K562 (cell line): Measurements from ENCODE around the gene MYL5. TPM values are rescaled to one million over a fixed set of nuclear protein-coding genes. Genes with fewer than 3 reads are reported as not detected.

ENCODE experiments used
- BRF1 ChIP-seq: IDR thresholded peaks from 3 replicates; pipeline ENCODE4 v1.6.1; 2011; ENCODE audit warnings: borderline replicate concordance, mild to moderate bottlenecking; ENCODE audit not compliant: insufficient read length; ENCODE audit errors: extremely low read depth
- CBFB ChIP-seq: sonication (generic); formaldehyde crosslinking; IDR thresholded peaks from 2 replicates; pipeline ENCODE4 v1.4.0; 2020; ENCODE audit warnings: mild to moderate bottlenecking, missing genetic modification reagents
- FOSL1 ChIP-seq: fragments of 200-800 bp; sonication (Bioruptor generic); conservative IDR thresholded peaks from 2 replicates; pipeline ENCODE4 v1.6.1; 2016; ENCODE audit warnings: missing genetic modification characterization, missing compliant biosample characterization
- HCFC1 ChIP-seq: IDR thresholded peaks from 2 replicates; pipeline ENCODE4 v1.6.1; 2012; ENCODE audit warnings: low read depth, low read length, improper control_type of control experiment
- HDAC6 ChIP-seq: IDR thresholded peaks from 2 replicates; pipeline ENCODE4 v1.6.1; 2012; ENCODE audit warnings: low read depth, mild to moderate bottlenecking, control low read depth, inconsistent platforms, low read length, moderate library complexity
- MAFG ChIP-seq: fragments of 450-650 bp; conservative IDR thresholded peaks from 2 replicates; pipeline ENCODE4 v1.6.1; 2016; ENCODE audit warnings: missing genetic modification characterization, missing compliant biosample characterization
- MIER1 ChIP-seq: fragments of 450-650 bp; IDR thresholded peaks from 2 replicates; pipeline ENCODE4 v1.6.1; 2016; ENCODE audit warnings: antibody characterized with exemption, mild to moderate bottlenecking, low read depth
- PPARD ChIP-seq: fragments of 250-450 bp; sonication (Bioruptor Pico); IDR thresholded peaks from 2 replicates; pipeline ENCODE4 v1.8.0; 2022; ENCODE audit warnings: inconsistent platforms, mild to moderate bottlenecking, moderate library complexity
- PRPF4 ChIP-seq: fragments of 200-400 bp; formaldehyde crosslinking; IDR thresholded peaks from one replicate; pipeline ENCODE4 v1.6.1; 2017; ENCODE audit warnings: low read length, low read depth, mild to moderate bottlenecking; ENCODE audit not compliant: insufficient read depth, poor library complexity, severe bottlenecking
- RBFOX2 ChIP-seq: fragments of 200-400 bp; formaldehyde crosslinking; IDR thresholded peaks from 2 replicates; pipeline ENCODE4 v1.6.1; 2017; ENCODE audit warnings: low read depth, mild to moderate bottlenecking, low read length, moderate library complexity
- RBM39 ChIP-seq: fragments of 200-400 bp; formaldehyde crosslinking; optimal IDR thresholded peaks from 2 replicates; pipeline ENCODE3; 2018; ENCODE audit warnings: low read depth, low read length
- SIRT6 ChIP-seq: IDR thresholded peaks from one replicate; pipeline ENCODE4 v1.6.1; 2012; ENCODE audit warnings: low read depth, mild to moderate bottlenecking, control low read depth, inconsistent platforms, low read length, moderate library complexity
- SMC3 ChIP-seq: conservative IDR thresholded peaks from 2 replicates; pipeline ENCODE4 v1.6.1; 2011; ENCODE audit warnings: low read depth, low read length, improper control_type of control experiment; ENCODE audit not compliant: insufficient read depth
- YY1 ChIP-seq, 3 experiments: IDR thresholded peaks; 2 replicates each; pipeline ENCODE4 v1.6.1; 2011; ENCODE audit warnings: low read length in 2 of 3, mild to moderate bottlenecking in 2 of 3, moderate library complexity in 2 of 3, borderline replicate concordance in 1 of 3, control low read depth in 1 of 3, low read depth in 1 of 3; ENCODE audit not compliant: insufficient read depth in 3 of 3, insufficient replicate concordance in 2 of 3, control insufficient read depth in 1 of 3, insufficient read length in 1 of 3; ENCODE audit errors: extremely low read depth in 1 of 3
- ZFP1 ChIP-seq: fragments of 450-650 bp; formaldehyde crosslinking; IDR thresholded peaks from 2 replicates; pipeline ENCODE4 v1.4.0; 2020; ENCODE audit warnings: mild to moderate bottlenecking, mixed read lengths
- polyA plus RNA-seq, 8 experiments: library from polyadenylated mRNA; depleted of rRNA in 4 of 8; stranded (reverse) in 5 of 8; unstranded in 3 of 8; fragments of >200 nt; fragmentation: Nextera tagmentation in 2 of 8; fragmentation: Illumina TruSeq in 1 of 8; extraction: Ambion mirVana in 2 of 8; extraction: Trizol in 1 of 8; gene quantifications; 2 replicates each; pipeline versions ENCODE4 v1.2.1 to v1.2.3, GENCODE V29; 2011 to 2014; ENCODE audit warnings: inconsistent platforms in 1 of 8, missing spikeins in 1 of 8
- total RNA-seq, 7 experiments: library from RNA; depleted of rRNA in 6 of 7; stranded (reverse); fragments of >200 nt in 6 of 7; fragmentation: Illumina TruSeq in 2 of 7; extraction: Trizol in 2 of 7; gene quantifications; 2 replicates each; pipeline versions ENCODE4 v1.2.1 to v1.2.3, GENCODE V29; 2011 to 2021; ENCODE audit warnings: low replicate concordance in 1 of 7
- TF ChIP-seq, protein P1 (sequence below): fragments of 450-650 bp; IDR thresholded peaks from 2 replicates; pipeline ENCODE4 v1.7.1; 2018; ENCODE audit warnings: mild to moderate bottlenecking, low read depth; ENCODE audit not compliant: partially characterized antibody
- TF ChIP-seq, protein P2 (sequence below): fragments of 250-450 bp; sonication (Bioruptor Pico); IDR thresholded peaks from 2 replicates; pipeline ENCODE4 v1.5.0; 2021; ENCODE audit warnings: mild to moderate bottlenecking, borderline replicate concordance
- TF ChIP-seq, protein P3 (sequence below): IDR thresholded peaks from 2 replicates; pipeline ENCODE4 v1.6.1; 2011; ENCODE audit not compliant: insufficient read length; ENCODE audit errors: extremely low read depth
- TF ChIP-seq, protein P4 (sequence below): fragments of 250-450 bp; sonication (Bioruptor Pico); IDR thresholded peaks from 2 replicates; pipeline ENCODE4 v1.8.0; 2021; ENCODE audit warnings: borderline replicate concordance, mild to moderate bottlenecking, moderate library complexity; ENCODE audit not compliant: poor library complexity, severe bottlenecking

The MYL5 gene
- total and polyA plus RNA-seq, 9 of the 15 experiments (the other 6 are each of a cell fraction or from before 2014, with no cell fraction given): 1.4 to 10.0 (median 4.1) TPM

DNA sequence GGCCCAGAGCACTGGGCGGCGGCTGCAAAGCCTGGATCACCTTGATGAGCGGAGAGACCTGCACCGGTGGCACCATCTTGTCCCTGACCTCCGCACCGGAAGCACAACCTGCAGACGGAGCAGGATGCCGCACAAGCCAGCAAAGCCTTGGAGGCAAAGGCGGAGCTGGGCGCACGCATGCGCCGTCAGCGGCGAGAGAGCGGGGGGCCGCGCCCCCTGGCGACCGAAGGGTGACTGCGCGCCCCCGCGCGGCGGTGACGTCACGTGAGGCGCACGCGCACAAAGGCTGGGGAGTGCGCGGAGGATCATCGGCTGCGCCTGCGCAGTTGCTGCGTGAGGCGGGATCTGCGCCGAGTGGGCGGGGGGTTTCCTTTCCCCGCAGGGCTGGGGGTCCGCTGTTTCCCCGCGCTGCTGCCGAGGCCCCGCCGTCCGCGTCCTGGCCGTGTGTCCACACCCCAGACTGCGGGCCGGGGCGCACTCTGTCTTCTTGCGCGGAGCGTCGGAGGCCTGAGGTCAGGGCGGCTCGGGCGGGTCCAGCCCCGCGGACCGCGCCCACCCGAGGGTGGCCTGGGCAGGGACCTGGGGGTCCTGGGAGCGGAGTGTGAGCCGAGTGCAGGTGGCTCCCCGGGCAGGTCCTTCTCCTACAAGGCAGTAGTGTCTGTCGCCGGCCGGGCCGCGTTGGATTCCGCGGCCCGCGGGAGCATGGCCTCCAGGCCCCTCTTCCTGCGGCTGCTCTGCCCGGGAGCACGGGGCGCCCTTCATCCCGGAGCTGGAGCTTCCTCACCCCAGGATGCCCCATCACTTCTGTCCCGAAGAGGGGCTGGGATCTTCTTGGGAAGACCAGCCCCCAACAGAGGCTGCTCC, at the start of gene MYL5, which contains the start of gene ATP5ME (continued):
- TF ChIP-seq, protein P1, sequence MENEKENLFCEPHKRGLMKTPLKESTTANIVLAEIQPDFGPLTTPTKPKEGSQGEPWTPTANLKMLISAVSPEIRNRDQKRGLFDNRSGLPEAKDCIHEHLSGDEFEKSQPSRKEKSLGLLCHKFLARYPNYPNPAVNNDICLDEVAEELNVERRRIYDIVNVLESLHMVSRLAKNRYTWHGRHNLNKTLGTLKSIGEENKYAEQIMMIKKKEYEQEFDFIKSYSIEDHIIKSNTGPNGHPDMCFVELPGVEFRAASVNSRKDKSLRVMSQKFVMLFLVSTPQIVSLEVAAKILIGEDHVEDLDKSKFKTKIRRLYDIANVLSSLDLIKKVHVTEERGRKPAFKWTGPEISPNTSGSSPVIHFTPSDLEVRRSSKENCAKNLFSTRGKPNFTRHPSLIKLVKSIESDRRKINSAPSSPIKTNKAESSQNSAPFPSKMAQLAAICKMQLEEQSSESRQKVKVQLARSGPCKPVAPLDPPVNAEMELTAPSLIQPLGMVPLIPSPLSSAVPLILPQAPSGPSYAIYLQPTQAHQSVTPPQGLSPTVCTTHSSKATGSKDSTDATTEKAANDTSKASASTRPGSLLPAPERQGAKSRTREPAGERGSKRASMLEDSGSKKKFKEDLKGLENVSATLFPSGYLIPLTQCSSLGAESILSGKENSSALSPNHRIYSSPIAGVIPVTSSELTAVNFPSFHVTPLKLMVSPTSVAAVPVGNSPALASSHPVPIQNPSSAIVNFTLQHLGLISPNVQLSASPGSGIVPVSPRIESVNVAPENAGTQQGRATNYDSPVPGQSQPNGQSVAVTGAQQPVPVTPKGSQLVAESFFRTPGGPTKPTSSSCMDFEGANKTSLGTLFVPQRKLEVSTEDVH: peak; percentile 75
- TF ChIP-seq CBFB (peak; percentile 75; the same call in 1 of the 2 replicates), PRPF4 (no peak), RBFOX2 (peak; percentile 85), RBM39 (no peak), FOSL1 (tag) (no peak; the same call in none of the 2 replicates), SMC3 (peak; percentile 65), MAFG (tag) (no peak), BRF1 (no peak), MIER1 (no peak), YY1 (IDR thresholded peaks at IDR 0.05; ENCODE audit: borderline replicate concordance in 1 of 3, control insufficient read depth in 1 of 3, extremely low read depth in 1 of 3, insufficient read depth in 3 of 3, insufficient read length in 1 of 3, insufficient replicate concordance in 2 of 3, low read depth in 1 of 3, low read length in 2 of 3) (peak; percentile 73 to 94 (median 90)), HDAC6 (no peak), PPARD (CRISPR knock-in tag) (no peak), HCFC1 (peak; percentile 80), ZFP1 (CRISPR knock-in tag) (no peak), SIRT6 (no peak)
- TF ChIP-seq, protein P2, sequence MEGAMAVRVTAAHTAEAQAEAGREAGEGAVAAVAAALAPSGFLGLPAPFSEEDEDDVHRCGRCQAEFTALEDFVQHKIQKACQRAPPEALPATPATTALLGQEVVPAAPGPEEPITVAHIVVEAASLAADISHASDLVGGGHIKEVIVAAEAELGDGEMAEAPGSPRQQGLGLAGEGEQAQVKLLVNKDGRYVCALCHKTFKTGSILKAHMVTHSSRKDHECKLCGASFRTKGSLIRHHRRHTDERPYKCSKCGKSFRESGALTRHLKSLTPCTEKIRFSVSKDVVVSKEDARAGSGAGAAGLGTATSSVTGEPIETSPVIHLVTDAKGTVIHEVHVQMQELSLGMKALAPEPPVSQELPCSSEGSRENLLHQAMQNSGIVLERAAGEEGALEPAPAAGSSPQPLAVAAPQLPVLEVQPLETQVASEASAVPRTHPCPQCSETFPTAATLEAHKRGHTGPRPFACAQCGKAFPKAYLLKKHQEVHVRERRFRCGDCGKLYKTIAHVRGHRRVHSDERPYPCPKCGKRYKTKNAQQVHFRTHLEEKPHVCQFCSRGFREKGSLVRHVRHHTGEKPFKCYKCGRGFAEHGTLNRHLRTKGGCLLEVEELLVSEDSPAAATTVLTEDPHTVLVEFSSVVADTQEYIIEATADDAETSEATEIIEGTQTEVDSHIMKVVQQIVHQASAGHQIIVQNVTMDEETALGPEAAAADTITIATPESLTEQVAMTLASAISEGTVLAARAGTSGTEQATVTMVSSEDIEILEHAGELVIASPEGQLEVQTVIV (CRISPR knock-in tag): no peak
- TF ChIP-seq, protein P3, sequence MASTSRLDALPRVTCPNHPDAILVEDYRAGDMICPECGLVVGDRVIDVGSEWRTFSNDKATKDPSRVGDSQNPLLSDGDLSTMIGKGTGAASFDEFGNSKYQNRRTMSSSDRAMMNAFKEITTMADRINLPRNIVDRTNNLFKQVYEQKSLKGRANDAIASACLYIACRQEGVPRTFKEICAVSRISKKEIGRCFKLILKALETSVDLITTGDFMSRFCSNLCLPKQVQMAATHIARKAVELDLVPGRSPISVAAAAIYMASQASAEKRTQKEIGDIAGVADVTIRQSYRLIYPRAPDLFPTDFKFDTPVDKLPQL: no peak
- TF ChIP-seq, protein P4, sequence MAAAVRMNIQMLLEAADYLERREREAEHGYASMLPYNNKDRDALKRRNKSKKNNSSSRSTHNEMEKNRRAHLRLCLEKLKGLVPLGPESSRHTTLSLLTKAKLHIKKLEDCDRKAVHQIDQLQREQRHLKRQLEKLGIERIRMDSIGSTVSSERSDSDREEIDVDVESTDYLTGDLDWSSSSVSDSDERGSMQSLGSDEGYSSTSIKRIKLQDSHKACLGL (CRISPR knock-in tag): no peak
